GM23338 (cell line): ENCODE data around the gene TRIM8. TPM values are rescaled to one million over a fixed set of nuclear protein-coding genes. Genes with fewer than 3 reads are reported as not detected.

Source experiments
- ATAC-seq: fragments of 200-7000 bp; cut with Tn5 transposase; 3 replicates; pipeline ENCODE4 v1.9.1; 2020
- DNase-seq: peaks from one replicate; pipeline ENCODE4 v3.0.0-alpha.2; 2015; ENCODE audit warnings: low spot score
- H2AFZ ChIP-seq: fragments of 200-600 bp; sonication (generic); 2 replicates; pipeline ENCODE4 v1.8.0; 2016; ENCODE audit warnings: antibody characterized with exemption, mild to moderate bottlenecking, moderate library complexity
- H3F3A ChIP-seq: fragments of 200-600 bp; sonication (generic); replicated peaks from 2 replicates; pipeline ENCODE4 v1.8.0; 2017; ENCODE audit warnings: antibody characterized with exemption, mixed run types, low read depth
- H3K27ac ChIP-seq: fragments of 200-600 bp; sonication (generic); 2 replicates; pipeline ENCODE4 v1.6.1; 2016; ENCODE audit warnings: low read depth
- H3K27me3 ChIP-seq: fragments of 200-600 bp; sonication (generic); 2 replicates; pipeline ENCODE4 v1.8.0; 2016; ENCODE audit warnings: mild to moderate bottlenecking, mixed run types, moderate library complexity; ENCODE audit not compliant: insufficient read depth
- H3K36me3 ChIP-seq: fragments of 200-600 bp; sonication (generic); 2 replicates; pipeline ENCODE4 v1.8.0; 2016; ENCODE audit warnings: mild to moderate bottlenecking; ENCODE audit not compliant: insufficient read depth
- H3K4me1 ChIP-seq: fragments of 200-600 bp; sonication (generic); 2 replicates; pipeline ENCODE4 v1.8.0; 2016; ENCODE audit warnings: mild to moderate bottlenecking, moderate library complexity; ENCODE audit not compliant: insufficient read depth
- H3K4me2 ChIP-seq: fragments of 200-600 bp; sonication (generic); 2 replicates; pipeline ENCODE4 v1.7.1; 2017; ENCODE audit warnings: mixed run types
- H3K4me3 ChIP-seq: fragments of 200-600 bp; sonication (generic); 2 replicates; pipeline ENCODE4 v1.6.1; 2016; ENCODE audit warnings: mixed run types
- H3K79me2 ChIP-seq: fragments of 200-600 bp; sonication (generic); replicated peaks from 2 replicates; pipeline ENCODE4 v1.8.0; 2017; ENCODE audit warnings: mild to moderate bottlenecking; ENCODE audit not compliant: insufficient read depth
- H3K9me2 ChIP-seq: fragments of 200-600 bp; sonication (generic); 2 replicates; pipeline ENCODE4 v1.8.0; 2017; ENCODE audit not compliant: insufficient read depth
- H4K20me1 ChIP-seq: fragments of 200-600 bp; sonication (generic); replicated peaks from 2 replicates; pipeline ENCODE4 v1.8.0; 2017; ENCODE audit warnings: mild to moderate bottlenecking; ENCODE audit not compliant: insufficient read depth
- H3K27ac Mint-ChIP-seq: 2 replicates; pipeline ENCODE4 v1.8.0; 2020; ENCODE audit warnings: inconsistent platforms, mild to moderate bottlenecking, moderate library complexity, mixed read lengths
- H3K27me3 Mint-ChIP-seq: 3 replicates; pipeline ENCODE4 v1.8.0; 2022; ENCODE audit warnings: low read depth, mild to moderate bottlenecking, moderate library complexity, mixed read lengths, inconsistent platforms; ENCODE audit not compliant: insufficient read depth, poor library complexity
- H3K36me3 Mint-ChIP-seq: 3 replicates; pipeline ENCODE4 v1.8.0; 2021; ENCODE audit warnings: low read depth, mild to moderate bottlenecking, inconsistent platforms, moderate library complexity, mixed read lengths
- H3K4me1 Mint-ChIP-seq: 3 replicates; pipeline ENCODE4 v1.8.0; 2020; ENCODE audit warnings: mild to moderate bottlenecking, inconsistent platforms, mixed read lengths
- H3K4me3 Mint-ChIP-seq: 3 replicates; pipeline ENCODE4 v1.8.0; 2021; ENCODE audit warnings: moderate library complexity, mild to moderate bottlenecking, inconsistent platforms, mixed read lengths
- H3K9me3 Mint-ChIP-seq: 3 replicates; pipeline ENCODE4 v1.8.0; 2020; ENCODE audit warnings: moderate library complexity, mild to moderate bottlenecking, inconsistent platforms, mixed read lengths
- EZH2 ChIP-seq: fragments of 200-600 bp; sonication (generic); IDR thresholded peaks from one replicate; pipeline ENCODE4 v1.8.0; 2017; ENCODE audit warnings: antibody characterized with exemption, mild to moderate bottlenecking, low read depth; ENCODE audit not compliant: unreplicated experiment
- POLR2AphosphoS5 ChIP-seq: IDR thresholded peaks from 2 replicates; pipeline ENCODE4 v1.6.1; 2016; ENCODE audit warnings: antibody characterized with exemption, low read depth
- polyA plus RNA-seq: library from polyadenylated mRNA; unstranded; fragments of >200 nt; fragmentation: Nextera tagmentation; extraction: Ambion mirVana; gene quantifications from 2 replicates; pipeline ENCODE4 v1.2.1, GENCODE V29; 2016
- total RNA-seq: library from RNA; depleted of rRNA; stranded (reverse); fragments of >200 nt; shearing (Covaris generic); gene quantifications from 2 replicates; pipeline ENCODE4 v1.2.3, GENCODE V29; 2014
- TF ChIP-seq, protein P1 (sequence below): fragments of 250-450 bp; sonication (Bioruptor Pico); IDR thresholded peaks from 2 replicates; pipeline ENCODE4 v1.5.0; 2020; ENCODE audit warnings: mild to moderate bottlenecking, moderate library complexity
- TF ChIP-seq, protein P2 (sequence below): IDR thresholded peaks from 2 replicates; pipeline ENCODE4 v1.6.1; 2016; ENCODE audit warnings: antibody characterized with exemption

The TRIM8 gene
- total and polyA plus RNA-seq, 2 experiments from 2014 or later, result 15.1 to 36.7 TPM

DNA sequence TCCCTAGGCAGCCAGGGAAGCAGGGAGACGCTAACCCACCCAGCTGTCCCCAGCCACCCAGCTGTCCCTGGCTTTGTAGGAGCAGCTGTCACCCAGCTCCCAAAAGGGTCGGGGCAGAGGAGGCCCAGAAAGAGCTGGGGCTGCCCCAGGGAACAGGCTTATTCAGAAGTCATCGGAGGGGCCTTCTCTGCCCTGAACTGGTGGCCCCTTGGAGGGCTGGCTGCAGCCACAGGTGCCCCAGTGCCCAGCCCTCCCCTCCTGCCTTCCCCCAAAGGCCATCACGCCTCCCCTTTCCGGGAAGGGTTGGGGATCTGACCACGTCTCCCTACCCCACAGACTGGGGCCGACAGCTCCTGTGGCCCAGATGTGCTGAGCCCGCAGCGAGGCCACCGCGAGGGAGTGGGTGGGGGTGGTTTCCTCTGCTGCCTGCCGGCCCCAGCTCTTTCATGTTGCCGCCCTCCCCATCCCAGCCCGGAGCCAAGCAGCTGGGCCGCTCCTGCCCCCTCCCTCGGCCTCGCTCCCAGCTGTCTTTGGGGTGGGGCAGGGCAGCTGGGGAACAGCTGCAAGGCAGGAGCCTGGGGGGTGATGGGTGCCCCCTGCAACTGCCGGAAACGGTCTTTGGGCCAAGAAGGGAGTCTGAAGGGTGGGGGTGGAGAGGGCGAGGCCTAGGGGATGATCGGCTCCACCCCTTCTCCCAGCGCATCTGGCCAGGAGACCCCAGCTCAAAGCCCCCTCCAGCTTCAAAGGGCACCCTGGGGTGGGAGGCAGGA, 16.8 kb downstream of the TRIM8 start (continued):
- TF ChIP-seq, protein P1, sequence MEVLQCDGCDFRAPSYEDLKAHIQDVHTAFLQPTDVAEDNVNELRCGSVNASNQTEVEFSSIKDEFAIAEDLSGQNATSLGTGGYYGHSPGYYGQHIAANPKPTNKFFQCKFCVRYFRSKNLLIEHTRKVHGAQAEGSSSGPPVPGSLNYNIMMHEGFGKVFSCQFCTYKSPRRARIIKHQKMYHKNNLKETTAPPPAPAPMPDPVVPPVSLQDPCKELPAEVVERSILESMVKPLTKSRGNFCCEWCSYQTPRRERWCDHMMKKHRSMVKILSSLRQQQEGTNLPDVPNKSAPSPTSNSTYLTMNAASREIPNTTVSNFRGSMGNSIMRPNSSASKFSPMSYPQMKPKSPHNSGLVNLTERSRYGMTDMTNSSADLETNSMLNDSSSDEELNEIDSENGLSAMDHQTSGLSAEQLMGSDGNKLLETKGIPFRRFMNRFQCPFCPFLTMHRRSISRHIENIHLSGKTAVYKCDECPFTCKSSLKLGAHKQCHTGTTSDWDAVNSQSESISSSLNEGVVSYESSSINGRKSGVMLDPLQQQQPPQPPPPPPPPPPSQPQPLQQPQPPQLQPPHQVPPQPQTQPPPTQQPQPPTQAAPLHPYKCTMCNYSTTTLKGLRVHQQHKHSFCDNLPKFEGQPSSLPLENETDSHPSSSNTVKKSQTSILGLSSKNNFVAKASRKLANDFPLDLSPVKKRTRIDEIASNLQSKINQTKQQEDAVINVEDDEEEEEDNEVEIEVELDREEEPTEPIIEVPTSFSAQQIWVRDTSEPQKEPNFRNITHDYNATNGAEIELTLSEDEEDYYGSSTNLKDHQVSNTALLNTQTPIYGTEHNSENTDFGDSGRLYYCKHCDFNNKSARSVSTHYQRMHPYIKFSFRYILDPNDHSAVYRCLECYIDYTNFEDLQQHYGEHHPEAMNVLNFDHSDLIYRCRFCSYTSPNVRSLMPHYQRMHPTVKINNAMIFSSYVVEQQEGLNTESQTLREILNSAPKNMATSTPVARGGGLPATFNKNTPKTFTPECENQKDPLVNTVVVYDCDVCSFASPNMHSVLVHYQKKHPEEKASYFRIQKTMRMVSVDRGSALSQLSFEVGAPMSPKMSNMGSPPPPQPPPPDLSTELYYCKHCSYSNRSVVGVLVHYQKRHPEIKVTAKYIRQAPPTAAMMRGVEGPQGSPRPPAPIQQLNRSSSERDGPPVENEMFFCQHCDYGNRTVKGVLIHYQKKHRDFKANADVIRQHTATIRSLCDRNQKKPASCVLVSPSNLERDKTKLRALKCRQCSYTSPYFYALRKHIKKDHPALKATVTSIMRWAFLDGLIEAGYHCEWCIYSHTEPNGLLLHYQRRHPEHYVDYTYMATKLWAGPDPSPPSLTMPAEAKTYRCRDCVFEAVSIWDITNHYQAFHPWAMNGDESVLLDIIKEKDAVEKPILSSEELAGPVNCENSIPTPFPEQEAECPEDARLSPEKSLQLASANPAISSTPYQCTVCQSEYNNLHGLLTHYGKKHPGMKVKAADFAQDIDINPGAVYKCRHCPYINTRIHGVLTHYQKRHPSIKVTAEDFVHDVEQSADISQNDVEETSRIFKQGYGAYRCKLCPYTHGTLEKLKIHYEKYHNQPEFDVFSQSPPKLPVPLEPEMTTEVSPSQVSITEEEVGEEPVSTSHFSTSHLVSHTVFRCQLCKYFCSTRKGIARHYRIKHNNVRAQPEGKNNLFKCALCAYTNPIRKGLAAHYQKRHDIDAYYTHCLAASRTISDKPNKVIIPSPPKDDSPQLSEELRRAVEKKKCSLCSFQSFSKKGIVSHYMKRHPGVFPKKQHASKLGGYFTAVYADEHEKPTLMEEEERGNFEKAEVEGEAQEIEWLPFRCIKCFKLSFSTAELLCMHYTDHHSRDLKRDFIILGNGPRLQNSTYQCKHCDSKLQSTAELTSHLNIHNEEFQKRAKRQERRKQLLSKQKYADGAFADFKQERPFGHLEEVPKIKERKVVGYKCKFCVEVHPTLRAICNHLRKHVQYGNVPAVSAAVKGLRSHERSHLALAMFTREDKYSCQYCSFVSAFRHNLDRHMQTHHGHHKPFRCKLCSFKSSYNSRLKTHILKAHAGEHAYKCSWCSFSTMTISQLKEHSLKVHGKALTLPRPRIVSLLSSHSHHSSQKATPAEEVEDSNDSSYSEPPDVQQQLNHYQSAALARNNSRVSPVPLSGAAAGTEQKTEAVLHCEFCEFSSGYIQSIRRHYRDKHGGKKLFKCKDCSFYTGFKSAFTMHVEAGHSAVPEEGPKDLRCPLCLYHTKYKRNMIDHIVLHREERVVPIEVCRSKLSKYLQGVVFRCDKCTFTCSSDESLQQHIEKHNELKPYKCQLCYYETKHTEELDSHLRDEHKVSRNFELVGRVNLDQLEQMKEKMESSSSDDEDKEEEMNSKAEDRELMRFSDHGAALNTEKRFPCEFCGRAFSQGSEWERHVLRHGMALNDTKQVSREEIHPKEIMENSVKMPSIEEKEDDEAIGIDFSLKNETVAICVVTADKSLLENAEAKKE, result no peak
- TF ChIP-seq POLR2AphosphoS5, result no peak

DNA sequence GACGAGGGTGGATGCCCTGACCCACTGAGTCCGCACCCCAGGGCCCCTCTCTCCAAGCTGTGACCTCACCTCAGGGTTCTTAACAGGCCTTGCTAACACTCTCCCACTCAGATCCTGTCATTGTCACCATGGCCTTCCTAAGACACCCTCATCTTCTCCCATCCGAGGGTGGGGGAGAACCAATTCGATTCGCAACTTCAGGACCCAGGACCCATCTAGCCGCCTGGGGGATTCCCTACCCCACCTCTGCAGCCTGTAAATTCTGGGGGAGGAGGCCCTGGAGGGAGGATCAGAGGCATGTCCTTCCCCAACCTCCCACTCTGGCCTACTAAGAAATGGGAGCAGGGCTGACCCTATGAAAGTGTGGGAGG, 17.4 kb downstream of the TRIM8 start:
- Histone ChIP-seq H3K4me3 (no peak overlapping the region), H3K79me2 (no peaks in the 10 kb centered on the region), H3F3A (no peaks in the 10 kb centered on the region), H3K4me2 (peak overlapping the region; percentile 58), H4K20me1 (no peaks in the 10 kb centered on the region), H2AFZ (no peak overlapping the region), H3K4me1 (peaks cover 13% of the 10 kb centered on the region; the same call in 1 of the 2 replicates), H3K27ac (no peak overlapping the region), H3K27me3 (no peaks in the 10 kb centered on the region), H3K9me2 (no peaks in the 10 kb centered on the region), H3K36me3 (no peaks in the 10 kb centered on the region)
- peaks cover 13% of the 10 kb centered on the region for H3K36me3 Mint-ChIP-seq
- H3K4me3 Mint-ChIP-seq, result no peak overlapping the region
- H3K4me1 Mint-ChIP-seq, result peaks cover 13% of the 10 kb centered on the region; the same call in 2 of the 3 replicates
- no peak for ATAC-seq
- no peak for DNase-seq
- H3K27me3 Mint-ChIP-seq, result peaks cover 13% of the 10 kb centered on the region
- H3K9me3 Mint-ChIP-seq, result no peaks in the 10 kb centered on the region
- no peak overlapping the region for H3K27ac Mint-ChIP-seq
- no peak for TF ChIP-seq EZH2
- TF ChIP-seq, protein P1, result no peak
- TF ChIP-seq, protein P2, sequence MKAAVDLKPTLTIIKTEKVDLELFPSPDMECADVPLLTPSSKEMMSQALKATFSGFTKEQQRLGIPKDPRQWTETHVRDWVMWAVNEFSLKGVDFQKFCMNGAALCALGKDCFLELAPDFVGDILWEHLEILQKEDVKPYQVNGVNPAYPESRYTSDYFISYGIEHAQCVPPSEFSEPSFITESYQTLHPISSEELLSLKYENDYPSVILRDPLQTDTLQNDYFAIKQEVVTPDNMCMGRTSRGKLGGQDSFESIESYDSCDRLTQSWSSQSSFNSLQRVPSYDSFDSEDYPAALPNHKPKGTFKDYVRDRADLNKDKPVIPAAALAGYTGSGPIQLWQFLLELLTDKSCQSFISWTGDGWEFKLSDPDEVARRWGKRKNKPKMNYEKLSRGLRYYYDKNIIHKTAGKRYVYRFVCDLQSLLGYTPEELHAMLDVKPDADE, result no peak
